HL-60 (cell line): ENCODE data around the gene PRDM16.

ENCODE experiments used
- CTCF ChIP-seq: IDR thresholded peaks from one replicate; pipeline ENCODE4 v1.5.1; 2011; ENCODE audit warnings: low read length, control low read depth, inconsistent platforms; ENCODE audit not compliant: insufficient read depth
- POLR2AphosphoS5 ChIP-seq: IDR thresholded peaks from 2 replicates; pipeline ENCODE4 v1.6.1; 2012; ENCODE audit warnings: low read depth
- REST ChIP-seq: IDR thresholded peaks from 2 replicates; pipeline ENCODE4 v1.6.1; 2012; ENCODE audit warnings: low read depth; ENCODE audit not compliant: insufficient replicate concordance
- SPI1 ChIP-seq: IDR thresholded peaks from 2 replicates; pipeline ENCODE4 v1.6.1; 2012; ENCODE audit warnings: low read depth, mild to moderate bottlenecking, borderline replicate concordance

GRCh38 chr1:3158347-3158746 is 89.3 kb downstream of the PRDM16 start:
- TF ChIP-seq CTCF, result no peak
- no peak for TF ChIP-seq POLR2AphosphoS5
- no peak for TF ChIP-seq REST
- no peak for TF ChIP-seq SPI1
